Kidney epithelial cell (primary cell): ENCODE measurements around the gene LGMN. TPM values are rescaled to one million over a fixed set of nuclear protein-coding genes. Genes with fewer than 3 reads are reported as not detected.

Source experiments
- DNase-seq: peaks from one replicate; pipeline ENCODE4 v3.0.0-alpha.2; 2010; ENCODE audit warnings: low read depth
- H3K27me3 ChIP-seq: 2 replicates; pipeline ENCODE4 v1.6.0; 2011; ENCODE audit warnings: low read length; ENCODE audit not compliant: control insufficient read depth, insufficient read depth
- H3K36me3 ChIP-seq: 2 replicates; pipeline ENCODE4 v1.5.1; 2011; ENCODE audit warnings: low read length; ENCODE audit not compliant: control insufficient read depth, insufficient read depth
- H3K4me3 ChIP-seq: 2 replicates; pipeline ENCODE4 v1.5.1; 2011; ENCODE audit warnings: low read depth, mild to moderate bottlenecking, control low read depth, low read length
- CTCF ChIP-seq: IDR thresholded peaks from 2 replicates; pipeline ENCODE4 v1.5.1; 2011; ENCODE audit warnings: mild to moderate bottlenecking, moderate library complexity, low read length, control low read depth, inconsistent platforms; ENCODE audit not compliant: insufficient read depth, poor library complexity, severe bottlenecking
- total RNA-seq: library from RNA; depleted of rRNA; stranded (reverse); fragments of >200 nt; gene quantifications from 2 replicates; pipeline ENCODE4 v1.2.3, GENCODE V29; 2015

LGMN gene
- total RNA-seq, 1 donor from 2014 or later = 56.9 TPM

- Histone ChIP-seq H3K27me3 (no peaks in the 10 kb centered on the region), H3K4me3 (no peak overlapping the region), H3K36me3 (no peaks in the 10 kb centered on the region)
- DNase-seq = no peak
- TF ChIP-seq CTCF = no peak
Observed at GRCh38 chr14:92670160-92670559, 78.3 kb downstream of the LGMN start.

DNA sequence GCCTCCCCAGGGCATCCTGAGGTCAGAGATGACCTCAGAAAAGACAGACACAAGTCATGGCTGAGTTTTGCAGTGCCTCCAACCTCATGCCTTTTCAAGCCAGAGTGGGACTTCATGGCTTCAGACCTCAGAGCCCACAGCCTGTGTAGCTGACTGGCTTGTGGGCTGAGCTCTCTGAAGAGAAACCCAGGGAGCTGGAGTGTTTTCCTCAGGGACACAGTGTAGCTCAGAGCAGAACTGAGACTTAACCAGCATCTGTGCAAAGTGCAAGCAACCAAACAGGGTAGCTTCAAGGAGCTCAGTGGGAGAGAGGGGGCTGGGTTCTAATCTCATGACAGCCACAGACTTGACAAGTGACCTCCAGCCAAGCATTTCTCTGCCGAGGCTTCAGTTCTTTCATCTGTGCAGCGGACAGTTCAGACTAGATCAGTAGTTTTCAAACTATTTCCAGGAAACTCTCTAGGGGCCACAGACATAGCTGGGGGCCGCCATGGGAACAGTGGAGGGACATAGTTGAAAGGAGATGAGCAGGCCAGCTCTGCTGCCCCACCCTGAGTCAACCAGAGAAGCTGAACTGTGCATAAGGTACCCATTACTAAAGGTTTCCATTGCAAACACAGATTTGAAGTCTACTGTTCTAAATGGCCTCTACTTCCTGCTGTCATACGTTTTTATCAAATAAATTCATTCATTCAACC lies 80.0 kb downstream of the LGMN start:
- H3K4me3 ChIP-seq = no peak overlapping the region
- TF ChIP-seq CTCF = no peak
- no peaks in the 10 kb centered on the region for H3K27me3 ChIP-seq
- no peak for DNase-seq
- H3K36me3 ChIP-seq = no peaks in the 10 kb centered on the region

DNA sequence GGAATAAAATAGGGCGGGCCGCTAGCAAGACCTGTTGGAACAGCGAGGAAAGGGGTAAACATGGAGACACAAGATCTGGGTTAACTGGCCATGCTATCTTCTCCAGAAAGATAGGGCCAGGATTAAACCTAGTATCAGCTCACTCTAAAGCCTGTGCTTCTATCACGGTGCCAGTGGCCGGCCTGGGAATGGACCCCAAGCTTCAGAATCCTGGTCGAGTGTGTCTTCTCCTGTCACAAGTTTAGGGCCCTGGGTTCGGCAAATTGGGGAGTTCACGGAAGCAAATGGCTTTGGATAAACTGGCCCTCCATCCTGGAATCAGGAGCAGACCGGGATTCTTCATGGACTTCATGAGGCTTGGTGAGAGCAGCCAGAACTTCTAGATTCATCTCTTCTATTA lies 82.2 kb downstream of the LGMN start:
- no peak for DNase-seq
- Histone ChIP-seq H3K27me3 (no peaks in the 10 kb centered on the region), H3K4me3 (no peak overlapping the region), H3K36me3 (no peaks in the 10 kb centered on the region)
- no peak for TF ChIP-seq CTCF

- Histone ChIP-seq H3K4me3 (no peak overlapping the region), H3K36me3 (no peaks in the 10 kb centered on the region), H3K27me3 (no peaks in the 10 kb centered on the region)
- TF ChIP-seq CTCF = no peak
- DNase-seq = no peak
Observed at GRCh38 chr14:92665661-92666110, 82.7 kb downstream of the LGMN start.

- Histone ChIP-seq H3K27me3 (no peaks in the 10 kb centered on the region), H3K4me3 (no peak overlapping the region), H3K36me3 (peaks cover 1% of the 10 kb centered on the region)
- DNase-seq = no peak
- TF ChIP-seq CTCF = no peak
Observed at GRCh38 chr14:92663049-92663448, 85.4 kb downstream of the LGMN start.

DNA sequence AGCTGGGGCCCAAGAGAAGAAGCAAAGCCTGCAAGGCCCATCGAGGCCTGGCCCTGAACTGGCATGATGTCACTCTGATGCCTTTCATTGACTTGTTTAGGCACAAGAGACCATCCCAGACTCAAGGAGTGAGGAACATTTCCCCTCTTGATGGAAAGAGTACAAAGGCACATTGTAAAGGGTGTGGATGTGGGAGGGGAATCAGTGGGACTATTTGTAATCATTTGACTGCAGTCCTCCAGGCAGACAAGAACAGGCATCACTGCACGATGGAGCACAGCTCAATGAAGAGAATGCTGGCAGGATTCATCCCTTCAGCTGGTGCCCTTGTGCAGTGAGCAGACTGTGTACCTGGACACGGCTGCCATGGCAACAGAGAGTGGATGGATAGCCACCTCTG lies 87.9 kb downstream of the LGMN start:
- Histone ChIP-seq H3K36me3 (peaks cover 1% of the 10 kb centered on the region), H3K27me3 (no peaks in the 10 kb centered on the region), H3K4me3 (no peak overlapping the region)
- no peak for DNase-seq
- no peak for TF ChIP-seq CTCF
